ENCODE results near the gene EXOSC10.
"Not testable (repeated sequence)": the region's sequence is repeated elsewhere in the genome, so short reads cannot be mapped to it uniquely, and the experiment has no call there.

The EXOSC10 gene

GRCh38 chr1:11059968-11060830 is 39.5 kb downstream of the EXOSC10 start, which contains the start of gene SRM:
SRM (minus strand) TSS chr1:11060018; CDS start chr1:11059943, 75 bp downstream.
- DNase-seq, result peak; percentile 42

- DNase-seq, result no peak
Measured at GRCh38 chr1:11059155-11059967, 40.3 kb downstream of the EXOSC10 start.

- DNase-seq, result no peak
Measured at GRCh38 chr1:11058595-11059154, 41.0 kb downstream of the EXOSC10 start.

- no peak for DNase-seq
Measured at GRCh38 chr1:11058026-11058425, 41.6 kb downstream of the EXOSC10 start.

- DNase-seq, result no peak
Measured at GRCh38 chr1:11057477-11057876, 42.2 kb downstream of the EXOSC10 start.

- DNase-seq, result no peak
Measured at GRCh38 chr1:11056504-11056903, 43.2 kb downstream of the EXOSC10 start.

GRCh38 chr1:11055676-11056075 is 44.0 kb downstream of the EXOSC10 start:
- DNase-seq, result no peak

GRCh38 chr1:11054666-11055065 is 45.0 kb downstream of the EXOSC10 start:
- no peak for DNase-seq

GRCh38 chr1:11054181-11054580 is 45.5 kb downstream of the EXOSC10 start:
- no peak for DNase-seq

- DNase-seq, result no peak
Measured at GRCh38 chr1:11053758-11054137, 45.9 kb downstream of the EXOSC10 start.

GRCh38 chr1:11052839-11053757 is 46.6 kb downstream of the EXOSC10 start:
- no peak for DNase-seq

GRCh38 chr1:11051781-11052511 is 47.7 kb downstream of the EXOSC10 start:
- no peak for DNase-seq

- not testable (repeated sequence) for DNase-seq
Measured at GRCh38 chr1:11051121-11051520, 48.5 kb downstream of the EXOSC10 start.

GRCh38 chr1:11046625-11047365 is 52.9 kb downstream of the EXOSC10 start, which contains the start of gene MASP2:
MASP2 (minus strand) TSS chr1:11047239; CDS start chr1:11047207, 32 bp downstream.
- DNase-seq, result no peak

GRCh38 chr1:11046270-11046566 is 53.5 kb downstream of the EXOSC10 start:
- no peak for DNase-seq

- no peak for DNase-seq
Measured at GRCh38 chr1:11045428-11046269, 54.0 kb downstream of the EXOSC10 start.

GRCh38 chr1:11044849-11045427 is 54.7 kb downstream of the EXOSC10 start:
- no peak for DNase-seq

GRCh38 chr1:11044086-11044848 is 55.4 kb downstream of the EXOSC10 start:
- DNase-seq, result no peak
